ENCODE data around the gene AMZ2.
"Not testable (repeated sequence)": the region's sequence is repeated elsewhere in the genome, so short reads cannot be mapped to it uniquely, and the experiment has no call there.

The AMZ2 gene, protein sequence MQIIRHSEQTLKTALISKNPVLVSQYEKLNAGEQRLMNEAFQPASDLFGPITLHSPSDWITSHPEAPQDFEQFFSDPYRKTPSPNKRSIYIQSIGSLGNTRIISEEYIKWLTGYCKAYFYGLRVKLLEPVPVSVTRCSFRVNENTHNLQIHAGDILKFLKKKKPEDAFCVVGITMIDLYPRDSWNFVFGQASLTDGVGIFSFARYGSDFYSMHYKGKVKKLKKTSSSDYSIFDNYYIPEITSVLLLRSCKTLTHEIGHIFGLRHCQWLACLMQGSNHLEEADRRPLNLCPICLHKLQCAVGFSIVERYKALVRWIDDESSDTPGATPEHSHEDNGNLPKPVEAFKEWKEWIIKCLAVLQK

DNA sequence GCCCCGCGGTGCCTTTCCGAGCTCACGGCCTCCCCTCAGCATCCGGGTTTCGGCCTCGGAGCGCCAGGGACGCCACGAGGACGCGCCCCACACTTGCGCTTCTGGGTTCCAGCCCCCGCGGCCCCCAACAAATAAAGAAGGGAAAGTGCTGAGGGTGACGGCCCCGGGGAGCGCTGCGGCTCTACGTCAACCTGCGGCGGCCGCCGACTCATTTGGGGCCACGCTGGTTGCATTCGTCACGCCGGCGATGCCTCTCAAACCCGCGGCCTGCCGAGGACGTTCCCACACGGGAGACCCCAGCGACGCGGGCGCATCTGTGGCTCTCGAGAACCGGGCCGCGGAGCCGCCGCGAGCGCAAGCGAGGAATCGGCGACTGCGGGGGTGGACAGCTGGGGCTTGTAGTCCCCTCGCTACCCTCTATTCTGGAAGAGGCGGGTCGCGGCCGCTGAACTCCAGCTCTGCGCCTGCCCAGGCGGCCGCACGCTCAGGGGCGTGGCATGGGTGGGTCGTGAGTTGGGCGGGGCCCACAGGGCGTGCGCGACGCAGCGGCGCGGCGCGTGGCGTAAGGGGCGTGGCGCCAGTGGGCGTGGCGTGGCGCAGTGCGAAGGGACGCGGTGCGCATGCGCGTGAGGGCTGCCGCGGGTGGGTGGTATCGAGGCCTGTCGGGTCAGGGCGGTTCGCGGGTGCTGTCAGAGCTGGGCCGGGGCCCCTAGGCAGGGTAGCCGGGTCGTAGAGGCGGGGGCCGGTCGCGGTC is at the start of gene AMZ2:
AMZ2 (plus strand) TSS at position 599 of the 754 bp plus-strand sequence. CDS start 2,145 bp downstream, outside the sequence.
- DNase-seq, result peak; percentile 90

DNA sequence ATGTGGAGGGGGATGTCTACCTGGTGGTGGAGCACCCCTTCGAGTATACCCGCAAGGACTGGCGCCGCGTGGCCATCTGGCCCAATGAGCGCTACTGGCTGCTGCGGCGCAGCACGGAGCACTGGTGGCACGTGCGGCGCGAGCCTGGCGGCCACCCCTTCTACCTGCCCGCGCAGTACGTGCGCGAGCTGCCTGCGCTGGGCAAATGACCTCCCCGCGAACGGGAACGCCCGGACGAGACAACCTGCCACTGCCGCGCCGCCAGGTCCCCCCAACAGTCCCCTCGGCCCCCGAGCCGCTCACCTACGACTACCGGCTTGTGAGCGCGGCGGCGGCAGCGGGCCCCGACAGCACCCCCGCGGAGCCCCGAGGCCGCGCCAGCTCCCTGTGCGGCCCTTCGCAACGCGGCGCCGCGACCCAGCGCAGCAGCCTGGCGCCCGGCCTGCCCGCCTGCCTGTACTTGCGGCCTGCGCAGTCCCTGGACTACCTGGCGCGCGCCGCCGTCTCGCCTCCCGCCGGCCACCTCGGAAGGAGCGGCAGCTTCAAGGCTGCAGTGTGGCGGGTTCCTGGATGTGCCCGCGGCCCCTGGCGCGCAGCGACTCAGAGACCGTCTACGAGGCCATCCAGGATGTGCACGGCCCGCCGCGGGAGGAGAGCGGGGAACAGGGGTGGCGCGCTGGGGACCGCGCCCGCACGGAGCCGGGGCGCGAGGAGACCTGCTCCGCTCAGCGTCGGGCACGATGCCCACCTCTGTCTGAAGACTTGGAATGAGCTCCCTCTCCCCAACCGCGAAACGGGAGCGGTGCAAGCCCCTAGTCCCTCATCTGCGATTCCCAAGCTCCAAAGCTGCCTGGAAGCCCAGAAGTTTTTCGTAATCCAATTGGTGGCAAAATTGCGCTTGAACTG is 48.7 kb upstream of the AMZ2 start:
- no peak for DNase-seq

DNA sequence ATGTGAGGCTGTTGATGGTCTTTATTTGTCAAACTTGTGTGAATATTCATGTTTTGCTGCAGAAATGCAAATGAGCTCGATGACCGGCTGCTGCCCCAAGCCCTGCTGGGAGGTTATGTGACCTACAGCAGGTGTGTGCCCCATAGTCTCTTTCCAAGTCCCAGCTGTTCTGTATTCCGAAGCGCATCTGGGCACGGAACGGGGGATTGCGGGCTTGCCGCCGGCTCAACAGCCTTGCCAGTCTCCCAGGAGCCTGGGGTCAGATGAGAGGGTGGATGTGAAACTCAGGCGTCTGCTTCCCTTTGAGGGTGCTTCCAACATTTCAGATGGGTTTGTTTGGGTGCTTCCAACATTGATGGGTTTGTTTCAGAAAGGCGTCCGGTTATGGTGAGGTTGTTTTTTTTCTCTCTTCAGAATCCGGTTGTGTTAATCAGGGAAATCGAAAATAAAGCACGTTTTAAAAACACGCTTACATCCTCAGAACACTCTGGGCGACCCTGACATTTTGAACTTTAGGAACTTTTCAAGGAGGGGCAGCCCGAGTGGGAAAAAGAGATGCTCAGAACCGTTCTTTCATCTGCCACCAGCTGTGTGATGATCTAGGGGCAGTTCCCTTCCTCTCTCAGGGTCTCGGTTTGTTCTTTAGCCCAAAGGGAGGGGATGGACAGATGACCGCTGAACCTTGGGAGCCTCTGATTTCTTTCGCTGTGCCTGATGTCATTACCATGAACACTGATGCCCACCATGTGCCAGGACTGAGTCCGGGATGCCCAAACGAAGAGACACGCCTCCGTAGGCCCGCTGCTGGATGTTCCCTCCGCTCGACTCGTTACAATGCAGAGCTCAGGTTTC is 47.8 kb upstream of the AMZ2 start:
- DNase-seq, result no peak

DNA sequence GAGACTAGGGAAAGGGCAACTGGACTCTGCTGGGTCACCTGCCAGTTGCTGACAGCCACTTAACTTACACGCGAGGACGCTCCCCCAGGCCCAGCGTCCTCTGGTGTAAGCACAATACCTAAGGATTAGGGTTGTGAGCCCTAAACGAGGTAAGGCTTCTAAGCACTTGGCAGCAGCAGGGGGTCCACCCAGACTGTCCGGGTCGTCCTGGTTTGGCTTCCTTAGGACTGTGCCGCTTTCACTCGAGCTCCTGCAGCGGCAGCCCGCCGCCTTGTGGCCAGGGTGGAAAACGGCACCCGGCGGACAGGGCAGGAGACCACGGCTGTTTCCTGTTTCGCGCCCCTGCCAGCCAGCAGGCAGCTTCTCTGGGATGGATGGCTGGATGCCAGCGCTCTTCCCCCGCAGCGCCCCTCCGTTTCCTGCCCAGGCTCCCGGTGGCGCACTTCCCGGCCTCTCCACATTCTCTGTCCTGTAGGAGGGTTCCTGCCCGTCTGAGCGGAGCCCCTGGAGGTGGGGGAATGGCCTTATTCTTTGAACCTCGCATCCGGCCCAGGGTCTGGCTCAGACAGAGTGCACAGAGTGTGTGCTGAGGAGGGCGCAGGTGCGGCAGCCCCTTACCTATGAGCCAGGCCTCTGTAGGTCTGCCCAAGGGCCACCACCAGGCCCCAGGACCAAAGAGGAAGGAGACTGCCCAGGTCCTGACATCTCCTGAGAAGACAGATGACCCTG is 47.0 kb upstream of the AMZ2 start:
- peak; percentile 59 for DNase-seq

DNA sequence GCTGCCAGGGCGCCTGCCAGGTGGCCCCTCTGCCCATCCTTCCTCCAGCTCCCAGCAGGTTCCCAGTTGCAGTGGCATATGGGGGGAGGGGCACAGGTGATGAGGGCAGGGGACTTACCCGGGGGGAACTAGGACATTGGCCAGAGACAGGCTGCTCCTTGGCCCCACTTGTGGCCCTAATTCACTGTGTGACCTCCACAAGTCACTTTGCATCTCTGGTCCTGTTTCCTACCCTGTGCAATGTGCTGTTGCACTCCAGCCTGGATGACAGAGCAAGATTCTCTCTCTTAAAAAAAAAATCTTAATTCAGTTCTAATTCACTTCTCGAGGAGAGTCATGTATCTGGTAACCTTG is 46.4 kb upstream of the AMZ2 start:
- DNase-seq, result not testable (repeated sequence)

DNA sequence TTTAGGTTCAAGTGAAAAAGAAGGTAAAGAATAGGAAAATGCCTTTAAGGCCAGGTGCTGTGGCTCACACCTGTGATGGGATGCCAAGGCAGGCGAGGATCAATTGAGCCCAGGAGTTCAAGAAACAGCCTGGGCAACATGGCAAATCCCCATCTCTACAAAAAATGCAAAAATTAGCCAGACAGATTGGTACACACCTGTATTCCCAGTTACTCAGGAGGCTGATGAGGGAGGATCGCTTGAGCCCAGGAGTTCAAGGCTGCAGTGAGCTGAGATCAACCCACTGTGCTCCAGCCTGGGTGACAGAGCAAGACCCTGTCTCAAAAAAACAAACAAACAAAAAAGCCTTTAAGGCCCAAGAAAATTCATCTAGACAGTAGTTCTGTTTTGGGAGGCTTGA is 45.5 kb upstream of the AMZ2 start:
- DNase-seq, result not testable (repeated sequence)

DNA sequence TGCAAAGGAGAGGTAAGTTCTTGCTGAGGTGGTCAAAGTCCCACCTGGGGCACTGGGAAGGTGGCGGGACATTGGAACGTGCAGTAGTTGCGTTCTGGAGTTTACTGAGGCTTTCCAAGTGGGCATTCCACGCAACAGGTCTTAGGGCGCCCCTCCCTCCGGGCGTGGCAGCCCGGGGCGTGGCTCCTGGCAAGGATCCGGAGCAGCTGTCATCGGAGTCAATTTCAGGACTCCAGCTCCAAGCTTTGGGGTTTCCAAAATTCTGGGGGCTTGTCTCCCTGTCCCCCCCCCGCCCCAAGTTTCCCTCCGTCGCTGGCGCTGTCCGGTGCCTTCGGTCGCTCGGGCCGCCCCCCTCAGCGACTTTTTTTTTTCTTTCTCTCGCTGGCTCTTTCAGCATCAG is 43.1 kb upstream of the AMZ2 start:
- no peak for DNase-seq

DNA sequence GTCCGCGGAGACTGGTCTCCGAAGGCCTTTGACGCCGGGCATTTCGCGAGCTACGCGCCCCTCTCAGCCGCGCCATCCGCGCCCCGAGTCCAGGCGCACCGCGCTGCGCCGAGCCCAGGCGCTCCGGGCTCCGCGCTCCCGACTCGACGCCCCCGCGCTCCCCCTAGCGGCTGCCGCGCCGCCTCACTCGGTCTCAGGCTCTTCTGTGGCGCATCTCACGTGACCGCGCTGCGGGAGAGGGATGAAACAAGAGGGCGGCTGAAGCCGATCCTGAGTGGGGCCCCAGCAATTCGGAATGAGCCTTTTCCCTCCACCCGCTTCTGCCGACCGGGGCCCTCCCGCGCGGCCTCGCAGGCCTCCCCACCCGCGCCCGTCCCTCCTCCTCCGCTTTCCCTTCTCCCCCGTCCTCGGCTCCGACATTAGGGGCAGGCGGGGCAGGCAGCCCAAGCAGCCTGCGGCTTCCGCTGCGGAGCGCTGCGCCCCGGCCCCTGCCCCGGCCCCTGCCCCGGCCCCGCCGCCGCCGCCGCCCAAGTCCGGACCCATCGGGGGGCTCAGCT is 42.5 kb upstream of the AMZ2 start:
- peak; percentile 77 for DNase-seq

DNA sequence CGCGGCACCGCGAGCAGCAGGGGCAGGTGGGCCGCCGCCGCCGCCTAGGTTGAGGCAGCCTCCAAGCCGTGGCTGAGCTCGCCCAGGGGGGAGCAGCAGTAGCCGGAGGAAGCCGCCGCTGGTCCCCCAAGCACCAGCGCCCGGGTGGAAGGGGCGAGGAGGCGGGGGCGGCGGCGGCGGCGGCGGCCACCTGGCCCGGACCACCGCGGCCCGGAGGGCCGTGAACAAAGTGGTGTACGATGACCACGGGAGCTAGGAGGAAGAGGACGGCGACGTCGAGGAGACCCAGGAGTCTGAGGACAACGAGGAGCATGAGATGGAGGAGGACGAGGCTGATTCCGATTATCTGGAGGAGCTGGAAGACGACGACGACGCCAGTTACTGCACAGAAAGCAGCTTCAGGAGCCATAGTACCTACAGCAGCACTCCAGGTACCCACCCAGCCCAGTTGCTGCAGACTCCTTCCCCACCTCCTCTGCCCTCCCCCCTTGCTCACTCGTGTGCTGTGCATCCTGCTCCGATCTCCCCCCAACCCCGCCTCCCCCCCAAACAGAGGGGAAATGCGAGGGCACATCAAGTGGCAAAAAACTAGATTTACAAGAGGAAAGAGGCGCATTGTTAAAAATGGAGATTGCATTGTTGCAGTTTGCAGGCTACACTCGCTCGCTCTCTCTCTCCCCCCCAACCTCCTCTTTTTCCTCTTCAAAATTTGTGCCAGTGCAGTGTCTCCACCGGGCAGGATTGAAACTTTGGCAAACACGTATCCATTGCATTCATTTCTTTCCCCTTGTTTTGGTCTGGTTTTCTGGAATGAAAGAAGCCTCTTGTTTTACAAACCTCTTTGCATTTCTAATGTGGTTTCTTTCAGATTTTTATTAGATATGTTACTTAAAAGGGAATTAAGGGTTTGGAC is 41.8 kb upstream of the AMZ2 start:
- peak; percentile 24 for DNase-seq

DNA sequence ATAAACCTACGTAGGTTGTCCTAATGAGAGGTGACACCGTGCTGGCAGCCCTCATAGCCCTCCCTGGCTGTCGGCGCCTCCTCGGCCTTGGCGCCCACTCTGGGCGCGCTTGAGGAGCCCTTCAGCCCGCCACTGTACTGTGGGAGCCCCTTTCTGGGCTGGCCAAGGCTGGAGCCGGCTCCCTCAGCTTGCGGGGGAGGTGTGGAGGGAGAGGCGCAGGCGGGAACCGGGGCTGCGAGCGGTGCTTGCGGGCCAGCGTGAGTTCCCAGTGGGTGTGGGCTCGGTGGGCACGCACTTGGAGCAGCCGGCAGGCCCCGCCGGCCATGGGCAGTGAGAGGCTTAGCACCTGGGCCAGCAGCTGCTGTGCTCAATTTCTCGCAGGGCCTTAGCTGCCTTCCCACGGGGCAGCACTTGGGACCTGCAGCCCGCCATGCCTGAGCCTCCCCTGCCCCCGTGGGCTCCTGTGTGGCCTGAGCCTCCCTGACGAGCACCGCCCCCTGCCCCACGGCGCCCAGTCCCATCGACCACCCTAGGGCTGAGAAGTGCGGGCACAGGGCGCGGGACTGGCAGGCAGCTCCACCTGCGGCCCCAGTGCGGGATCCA is 40.1 kb upstream of the AMZ2 start:
- no peak for DNase-seq

DNA sequence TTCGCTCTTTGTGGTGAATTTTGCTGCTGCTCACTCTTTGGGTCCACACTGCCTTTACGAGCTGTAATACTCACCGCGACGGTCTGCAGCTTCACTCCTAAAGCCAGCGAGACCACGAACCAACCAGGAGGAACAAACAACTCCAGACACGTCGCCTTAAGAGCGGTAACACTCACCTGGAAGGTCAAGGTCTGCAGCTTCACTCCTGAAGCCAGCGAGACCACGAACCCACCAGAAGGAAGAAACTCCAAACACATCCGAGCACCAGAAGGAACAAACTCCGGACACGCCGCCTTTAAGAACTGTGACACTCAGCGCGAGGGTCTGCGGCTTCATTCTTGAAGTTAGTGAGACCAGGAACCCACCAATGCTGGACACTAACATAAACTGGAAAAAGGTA is 39.2 kb upstream of the AMZ2 start:
- not testable (repeated sequence) for DNase-seq

DNA sequence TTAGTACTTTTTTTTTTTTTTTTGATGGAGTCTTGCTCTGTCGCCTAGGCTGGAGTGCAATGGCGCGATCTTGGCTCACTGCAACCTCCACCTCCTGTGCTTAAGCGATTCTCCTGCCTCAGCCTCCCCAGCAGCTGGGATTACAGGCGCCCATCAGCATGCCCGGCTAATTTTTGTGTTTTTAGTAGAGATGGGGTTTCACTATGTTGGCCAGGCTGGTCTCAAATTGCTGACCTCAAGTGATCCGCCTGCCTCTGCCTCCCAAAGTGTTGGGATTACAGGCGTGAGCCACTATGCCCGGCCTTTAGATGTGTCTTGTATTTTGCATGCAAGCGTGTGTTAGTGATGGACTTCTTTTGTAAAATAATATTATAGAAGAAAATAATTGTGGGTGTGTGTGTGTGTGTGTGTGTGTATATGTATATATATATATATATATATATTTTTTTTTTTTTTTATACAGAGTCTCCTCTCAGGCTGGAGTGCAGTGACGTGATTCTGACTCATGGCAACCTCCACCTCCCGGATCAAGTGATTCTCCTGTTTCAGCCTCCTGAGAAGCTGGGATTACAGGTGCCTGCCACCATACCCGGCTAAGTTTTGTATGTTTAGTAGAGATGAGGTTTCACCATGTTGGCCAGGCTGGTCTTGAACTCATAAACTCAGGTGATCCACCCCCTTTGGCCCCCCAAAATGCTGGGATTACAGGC is 38.5 kb upstream of the AMZ2 start:
- peak; percentile 57 for DNase-seq

DNA sequence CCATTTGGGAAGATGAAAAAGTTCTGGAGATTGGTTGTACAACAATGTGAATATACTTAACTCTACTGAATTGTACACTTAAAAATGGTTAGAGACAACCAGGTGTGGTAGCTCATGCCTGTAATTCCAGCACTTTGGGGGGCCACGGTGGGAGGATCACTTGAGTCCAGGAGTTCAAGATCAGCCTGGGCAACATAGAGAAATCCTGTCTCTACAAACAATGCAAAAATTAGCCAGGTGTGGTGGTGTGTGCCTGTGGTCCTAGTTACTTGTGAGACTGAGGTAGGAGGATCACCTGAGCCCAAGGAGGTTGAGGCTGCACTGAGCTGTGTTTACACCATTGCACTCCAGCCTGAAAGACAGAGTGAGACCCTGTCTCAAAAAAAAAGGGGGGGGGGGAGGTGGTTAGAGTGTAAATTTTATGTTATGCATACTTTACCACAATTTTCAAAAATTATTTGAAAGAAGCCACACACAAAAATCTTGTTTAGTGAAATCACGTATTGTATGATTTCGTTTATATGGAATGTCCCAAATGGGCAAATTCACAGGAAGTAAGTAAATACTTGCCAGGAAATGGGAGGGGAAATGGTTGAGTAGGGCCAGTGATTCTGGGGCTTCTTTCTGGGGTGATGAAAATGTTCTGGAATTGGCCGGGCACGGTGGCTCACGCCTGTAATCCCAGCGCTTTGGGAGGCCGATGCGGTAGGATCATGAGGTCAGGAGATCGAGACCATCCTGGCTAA is 37.1 kb upstream of the AMZ2 start:
- DNase-seq, result no peak

DNA sequence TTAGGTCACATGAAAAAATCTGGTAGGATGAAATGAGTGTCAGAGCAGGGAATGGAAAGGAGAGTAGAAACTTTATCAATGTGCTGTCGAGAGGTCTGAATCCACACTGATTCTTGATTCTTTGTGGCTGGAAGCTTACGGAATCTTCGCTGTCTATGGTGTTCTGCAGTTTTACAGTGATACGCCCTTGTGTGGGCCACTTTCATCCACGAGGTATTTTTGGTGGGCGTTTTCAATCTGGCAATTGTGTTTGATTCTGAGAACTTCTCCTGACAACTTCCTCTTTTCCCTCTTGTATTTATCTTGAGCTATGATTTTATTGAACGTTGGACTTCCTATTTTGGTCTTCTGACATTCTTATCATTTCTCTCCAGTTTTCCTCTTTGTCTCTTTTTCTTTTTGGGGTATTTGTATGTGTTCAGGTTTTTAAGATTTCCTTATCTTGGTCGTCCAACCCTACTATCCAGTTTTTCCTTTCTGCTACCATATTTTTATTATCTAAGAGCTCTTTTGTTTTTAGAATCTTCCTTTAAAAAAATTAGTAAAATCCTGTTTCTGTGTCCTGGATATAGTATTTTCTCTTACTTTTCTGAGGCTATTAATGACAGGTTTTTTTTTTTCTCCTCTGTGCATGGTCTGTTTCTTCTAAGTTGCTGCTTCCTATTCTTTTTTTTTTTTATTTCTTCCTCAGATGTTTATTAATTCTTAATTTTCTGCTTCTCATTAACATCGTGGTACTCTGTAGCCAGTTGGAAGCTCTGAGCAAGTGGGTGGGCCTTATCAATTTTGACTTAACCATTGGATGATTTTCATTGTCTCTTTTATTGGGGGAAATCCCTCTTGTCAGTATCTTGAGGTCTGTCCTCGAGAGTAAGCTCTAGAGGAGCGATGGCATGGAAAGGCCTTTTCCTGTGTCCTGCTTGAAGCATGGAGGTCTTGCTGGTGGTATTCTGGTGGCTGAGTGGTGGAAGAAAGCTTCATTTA is 34.1 kb upstream of the AMZ2 start:
- DNase-seq, result not testable (repeated sequence)

DNA sequence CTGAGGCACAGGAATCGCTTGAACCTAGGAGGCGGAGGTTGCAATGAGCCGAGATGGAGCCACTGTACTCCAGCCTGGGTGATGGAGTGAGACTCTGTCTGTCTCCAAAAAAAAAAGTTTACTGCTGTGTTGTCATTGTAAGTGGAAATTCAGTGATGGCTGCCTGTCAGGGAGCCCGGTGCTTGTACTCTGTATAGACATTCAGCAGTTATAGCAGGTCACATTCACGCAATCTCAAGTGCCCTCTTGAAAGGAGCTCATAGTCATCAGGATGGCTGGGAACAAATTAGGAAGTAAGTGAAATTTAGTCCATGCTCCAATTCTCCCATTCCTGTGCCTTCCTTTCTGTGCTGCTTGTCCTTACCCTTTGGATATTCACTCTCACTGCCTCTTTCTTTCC is 32.4 kb upstream of the AMZ2 start:
- not testable (repeated sequence) for DNase-seq

DNA sequence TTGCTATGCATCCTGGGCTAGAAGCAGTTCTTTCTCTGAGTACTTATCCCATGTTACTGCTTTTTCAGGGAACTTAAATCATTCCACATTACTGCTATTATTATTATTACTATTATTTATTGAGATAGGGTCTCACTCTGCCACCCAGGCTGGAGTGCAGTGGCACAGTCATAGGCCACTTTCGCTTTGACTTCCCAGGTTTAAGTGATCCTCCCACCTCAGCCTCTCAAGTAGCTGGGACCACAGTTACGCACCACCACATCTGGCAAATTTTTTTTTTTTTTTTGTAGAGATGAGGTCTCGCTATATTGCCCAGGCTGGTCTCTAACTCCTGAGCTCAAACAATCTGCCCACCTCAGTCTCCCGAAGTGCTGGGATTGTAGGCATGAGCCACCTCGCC is 28.4 kb upstream of the AMZ2 start:
- not testable (repeated sequence) for DNase-seq

DNA sequence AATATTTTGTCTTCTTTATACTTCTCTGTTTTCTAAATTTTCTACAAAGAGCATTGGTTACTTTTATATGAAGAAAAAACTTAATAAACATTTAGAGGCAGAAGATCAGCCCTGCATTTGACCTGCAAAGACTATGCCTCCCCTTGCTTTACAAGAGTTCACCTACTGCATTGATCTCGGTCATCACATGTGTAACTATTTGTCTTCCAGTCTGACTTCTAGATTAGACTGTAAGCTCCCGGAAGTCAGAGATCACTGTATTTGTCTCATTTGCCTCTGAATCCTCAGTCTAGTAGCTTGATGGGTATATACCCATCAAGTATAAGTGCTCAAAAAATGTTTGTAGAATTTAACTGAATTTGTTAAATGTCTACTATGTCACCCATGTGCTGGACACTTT is 27.7 kb upstream of the AMZ2 start:
- not testable (repeated sequence) for DNase-seq

Measured in HCEC 1CT (cell line).